GM19452 (cell line): ENCODE data around the gene ZMAT1.
"Not testable (repeated sequence)": the region's sequence is repeated elsewhere in the genome, so short reads cannot be mapped to it uniquely, and the experiment has no call there.

Experiments used
- ATAC-seq: cut with Tn5 transposase; IDR thresholded peaks from one replicate; pipeline ENCODE4 v1.9.1; 2021; ENCODE audit not compliant: unreplicated experiment

The ZMAT1 gene

DNA sequence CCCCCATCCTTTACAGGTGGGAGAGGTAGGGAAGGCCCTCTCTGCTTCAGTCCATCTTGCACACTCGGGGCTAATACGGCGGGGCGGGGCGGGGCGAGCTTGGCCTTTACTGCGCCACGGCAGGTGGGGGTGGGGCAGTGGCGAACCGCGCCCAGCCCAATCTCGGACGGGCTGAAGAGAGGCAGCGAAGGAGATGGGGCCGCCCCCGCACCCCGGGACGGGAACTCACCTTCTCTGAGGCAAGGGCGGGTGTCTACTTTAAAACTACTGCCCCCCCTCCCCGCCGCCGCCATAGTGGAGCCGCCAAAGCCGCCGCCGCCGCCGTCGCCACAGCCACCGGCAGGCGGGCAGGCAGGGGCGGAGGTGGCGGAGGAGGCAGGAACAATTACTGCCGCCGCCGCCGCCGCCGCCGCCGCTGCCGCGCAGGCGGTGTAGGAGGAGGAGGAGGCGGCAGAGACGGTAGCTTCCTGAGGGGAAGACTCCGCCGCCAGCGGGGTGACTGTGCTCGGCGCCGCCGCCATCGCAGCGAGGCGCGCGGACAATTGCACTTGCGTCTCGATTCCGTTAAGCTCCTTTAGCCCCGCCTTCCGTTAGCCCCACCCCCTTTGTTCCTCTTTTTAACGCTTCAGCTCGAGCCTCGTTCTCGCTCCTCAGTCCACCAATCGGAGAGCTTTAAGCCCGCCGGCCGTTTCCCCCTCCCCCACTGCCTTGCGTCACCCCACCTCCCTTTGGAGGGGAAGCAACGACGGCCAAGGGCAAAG, at the start of gene ZMAT1:
Gene ZMAT1 (minus strand): TSS at position 540 of the 761 bp plus-strand sequence. CDS start 19 bp downstream, at position 521.
- peak; percentile 86 for ATAC-seq

DNA sequence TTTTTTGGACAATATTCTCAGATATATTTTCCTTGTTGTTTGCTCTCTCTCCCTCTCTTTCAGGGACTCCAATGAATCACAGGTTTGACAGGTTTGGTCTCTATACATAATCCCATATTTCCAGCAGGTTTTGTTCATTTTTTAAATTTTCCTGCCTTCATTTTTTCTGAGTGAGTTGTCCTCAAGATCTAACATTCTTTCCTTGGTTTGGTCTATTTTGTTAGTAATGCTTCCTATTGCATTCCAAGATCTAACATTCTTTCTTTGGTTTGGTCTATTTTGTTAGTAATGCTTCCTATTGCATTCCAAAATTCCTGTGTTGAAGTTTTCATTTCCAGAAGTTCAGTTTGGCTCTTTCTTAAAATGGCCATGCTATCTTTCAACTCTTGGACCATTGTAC, 45.3 kb upstream of the ZMAT1 start:
- no peak for ATAC-seq

DNA sequence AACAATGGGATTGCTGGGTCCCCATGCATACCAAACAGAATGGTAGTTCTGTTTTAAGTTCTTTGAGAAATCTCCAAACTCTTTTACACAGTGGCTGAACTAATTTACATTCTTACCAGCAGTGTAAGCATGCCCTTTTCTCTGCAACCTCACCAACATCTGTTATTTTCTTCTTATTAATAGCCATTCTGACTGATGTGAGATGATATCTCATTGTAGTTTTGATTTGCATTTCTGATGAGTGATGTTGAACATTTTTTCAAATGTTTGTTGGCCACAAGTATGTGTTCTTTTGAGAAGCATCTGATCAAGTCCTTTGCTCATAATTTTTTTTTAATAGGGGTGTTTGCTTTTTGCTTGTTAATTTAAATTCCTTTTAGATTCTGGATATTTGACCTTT, 41.2 kb upstream of the ZMAT1 start:
- ATAC-seq: no peak

DNA sequence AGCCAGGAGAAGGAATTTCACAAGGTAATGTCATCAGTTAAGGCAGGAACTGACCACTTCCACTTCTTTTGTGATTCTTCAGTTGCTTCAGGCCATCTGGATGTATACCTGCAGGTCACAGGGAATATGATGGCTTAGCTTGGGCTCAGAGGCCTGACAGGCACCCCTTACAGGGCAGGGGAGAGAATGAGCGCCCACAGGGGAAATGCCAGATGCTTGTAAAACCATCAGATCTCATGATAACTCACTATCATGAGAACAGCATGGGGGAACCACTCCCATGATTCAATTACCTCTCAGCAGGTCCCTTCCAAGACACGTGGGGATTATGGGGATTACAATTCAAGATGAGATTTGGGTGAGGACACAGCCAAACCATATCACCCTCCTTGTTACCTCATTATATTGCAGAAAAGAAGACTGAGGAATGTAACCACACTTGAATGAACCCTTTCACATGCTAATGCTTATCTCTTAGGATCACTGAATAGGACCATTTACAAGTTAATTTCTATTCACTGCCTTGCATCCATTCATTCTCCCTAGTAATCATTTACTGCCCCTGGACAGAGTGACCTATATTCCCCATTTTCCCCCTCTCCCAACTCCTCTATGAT, 33.2 kb upstream of the ZMAT1 start:
- not testable (repeated sequence) for ATAC-seq

DNA sequence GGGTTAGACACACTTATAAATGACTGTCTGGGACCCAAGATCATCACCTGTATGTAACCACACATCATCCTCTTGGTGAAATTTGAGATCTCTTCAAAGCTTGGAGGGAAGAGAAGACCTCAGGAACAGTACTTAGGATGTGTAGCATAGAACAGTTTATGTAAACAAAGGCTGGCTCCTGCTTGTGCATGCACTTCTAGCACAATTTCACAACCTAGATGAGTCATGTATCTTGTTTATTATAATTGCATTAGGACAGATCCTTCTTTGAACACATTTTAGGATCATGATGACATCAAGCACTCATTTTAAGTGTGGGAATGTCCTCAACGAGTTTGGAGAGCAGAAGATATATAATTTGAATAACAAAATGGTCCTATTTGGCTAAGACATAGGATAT, 26.3 kb upstream of the ZMAT1 start:
- no peak for ATAC-seq

DNA sequence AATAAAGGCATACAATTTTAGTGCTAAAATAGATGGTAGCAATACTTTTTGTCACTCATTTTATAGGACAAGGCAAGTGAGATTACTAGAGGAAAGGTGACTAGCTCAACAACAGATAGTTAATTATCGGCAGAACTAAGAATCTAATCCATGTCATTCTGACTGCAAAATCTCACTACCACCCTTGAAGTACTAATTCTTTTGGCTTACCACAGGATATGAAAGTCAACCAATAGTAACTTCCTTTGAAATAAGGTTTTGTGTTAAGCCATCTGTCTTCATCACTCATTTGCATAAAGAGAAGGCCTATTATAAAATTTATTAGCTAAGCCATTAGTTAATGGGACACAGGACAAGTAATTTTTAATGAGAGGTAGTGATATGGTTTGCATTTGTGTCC, 25.3 kb upstream of the ZMAT1 start:
- ATAC-seq: no peak

DNA sequence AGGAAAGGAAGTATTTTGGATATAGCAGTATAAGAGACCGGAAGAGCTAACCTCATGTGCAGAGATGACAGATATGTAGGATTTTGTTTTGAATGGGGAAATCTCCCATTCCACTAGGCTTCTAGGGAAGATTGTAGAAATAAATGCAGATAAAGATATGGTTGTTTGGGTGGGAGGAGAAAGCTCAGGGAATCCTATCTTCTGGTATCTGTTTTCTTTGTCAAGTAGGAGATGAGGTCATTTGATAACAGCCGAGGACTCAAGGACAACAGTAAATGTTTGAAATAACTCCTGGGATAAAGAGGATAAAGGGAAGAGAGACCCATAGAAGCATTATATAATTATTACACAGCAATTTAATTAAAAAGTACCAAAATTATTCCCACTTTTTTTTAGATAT, 24.7 kb upstream of the ZMAT1 start:
- ATAC-seq: no peak

DNA sequence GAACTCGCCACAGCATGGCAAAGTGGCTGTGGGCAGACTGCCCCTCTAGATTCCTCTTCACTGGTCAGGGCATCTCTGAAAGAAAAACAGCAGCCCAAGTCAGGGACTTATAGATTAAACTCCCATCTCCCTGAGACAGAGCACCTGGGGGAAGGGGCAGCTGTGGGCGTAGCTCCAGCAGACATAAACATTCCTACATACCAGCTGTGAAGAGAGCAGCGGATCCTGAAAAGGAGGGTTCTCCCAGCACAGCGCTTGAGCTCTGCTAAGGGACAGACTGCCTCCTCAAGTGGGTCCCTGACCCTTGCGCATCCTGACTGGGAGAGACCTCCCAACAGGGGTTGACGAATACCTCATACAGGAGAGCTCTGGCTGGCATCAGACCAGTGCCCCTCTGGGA, 18.8 kb upstream of the ZMAT1 start:
- ATAC-seq: no peak

DNA sequence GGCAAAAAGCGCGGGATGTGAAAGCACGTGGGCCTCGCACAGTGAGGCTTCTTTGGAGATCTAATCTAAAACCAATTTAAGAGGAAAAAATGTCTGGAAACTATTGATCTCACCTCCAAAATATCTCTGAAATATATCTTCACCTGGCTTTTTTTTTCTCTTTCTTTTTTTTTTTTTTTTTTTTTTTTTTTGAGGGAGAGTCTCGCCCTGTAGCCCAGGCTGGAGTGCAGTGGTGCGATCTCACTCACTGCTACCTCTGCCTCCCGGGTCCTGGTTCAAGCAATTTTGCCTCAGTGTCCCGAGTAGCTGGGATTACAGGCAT, 383 bp upstream of the ZMAT1 start:
- no peak for ATAC-seq

DNA sequence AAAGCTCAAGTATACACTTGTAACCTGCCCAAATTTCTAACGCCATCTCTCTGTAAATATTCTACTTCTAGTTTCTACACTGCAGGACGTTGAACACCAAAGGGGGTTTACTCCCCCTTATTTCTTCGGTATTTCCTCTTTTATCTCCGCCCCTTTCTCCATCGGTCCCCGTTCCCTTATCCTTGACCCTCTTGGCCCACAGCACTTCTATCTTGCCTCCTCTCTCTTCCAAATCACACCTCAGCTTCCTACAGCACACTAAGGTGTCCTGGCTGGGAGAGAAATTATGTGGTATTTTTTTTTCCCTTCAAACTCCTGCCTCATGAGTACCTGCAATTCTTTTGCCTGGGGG, 715 bp downstream of the ZMAT1 start:
- ATAC-seq: no peak

DNA sequence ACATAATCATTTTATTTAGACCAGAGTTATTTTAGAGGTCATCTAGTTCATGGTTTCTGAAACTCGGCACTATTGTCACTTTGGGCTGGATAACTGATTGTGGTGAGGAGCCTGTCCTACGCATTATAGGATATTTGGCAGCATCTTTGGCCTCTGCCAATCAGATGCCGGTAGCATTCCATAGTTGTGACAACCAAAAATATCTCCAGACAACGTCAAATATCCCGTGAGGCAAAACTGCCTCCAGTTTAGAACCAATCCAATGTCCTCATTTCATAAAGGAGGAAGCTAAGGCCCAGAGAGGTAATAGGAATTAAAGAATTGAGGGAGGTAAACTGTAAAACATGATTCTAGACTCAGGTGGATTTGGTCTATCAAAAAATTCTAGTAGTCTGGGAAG, 6.1 kb downstream of the ZMAT1 start:
- ATAC-seq: no peak

DNA sequence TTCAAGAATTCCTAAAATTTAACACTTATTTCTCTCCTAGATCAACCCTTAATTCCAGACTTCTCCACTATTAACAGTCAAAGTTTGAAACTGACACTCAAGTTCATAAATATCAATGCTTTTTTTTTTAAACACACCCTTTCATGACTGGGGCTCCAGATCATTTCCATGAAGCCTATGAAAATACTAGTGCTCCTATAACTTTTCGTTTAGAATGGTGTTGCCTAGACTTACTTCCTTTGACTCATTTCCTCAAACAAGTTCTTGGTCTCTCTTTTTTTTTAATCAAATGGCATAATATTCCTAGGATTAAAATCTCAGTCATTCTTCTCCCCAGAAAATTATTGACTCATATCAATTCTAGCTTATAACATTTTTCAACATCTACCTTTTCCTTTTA, 13.1 kb downstream of the ZMAT1 start:
- ATAC-seq: no peak

DNA sequence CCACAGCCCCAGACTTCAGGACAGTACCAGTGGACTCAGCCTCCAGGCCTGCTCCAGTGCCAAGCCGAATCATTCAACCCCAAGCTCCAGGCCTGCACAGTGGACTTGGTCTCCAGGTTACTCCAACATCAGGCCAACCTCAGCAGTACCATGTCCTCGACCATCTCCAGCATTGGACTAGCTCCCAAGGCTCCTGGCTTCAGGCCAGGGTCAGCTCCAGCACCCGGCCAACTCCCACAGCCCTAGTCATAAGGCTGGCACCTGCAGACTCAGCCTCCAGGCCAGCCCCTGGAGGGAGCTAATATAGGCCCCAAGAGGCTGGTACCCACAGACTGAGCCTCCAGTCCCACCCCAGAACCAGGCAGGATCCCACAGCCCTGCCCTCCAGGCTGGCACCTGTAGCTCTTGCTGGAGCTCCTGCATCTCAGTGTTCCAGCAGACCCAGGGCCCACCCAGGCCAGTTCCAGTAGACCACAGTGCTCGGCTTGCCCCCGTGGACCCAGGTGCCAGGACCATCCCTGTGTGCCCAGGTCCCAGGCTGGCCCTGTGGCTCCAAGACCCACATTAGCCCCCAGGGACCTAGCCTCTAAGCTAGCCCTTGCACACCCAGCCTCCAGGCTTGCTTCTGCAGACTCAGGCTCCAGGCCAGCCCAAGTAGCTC, 25.6 kb downstream of the ZMAT1 start:
- ATAC-seq: no peak

DNA sequence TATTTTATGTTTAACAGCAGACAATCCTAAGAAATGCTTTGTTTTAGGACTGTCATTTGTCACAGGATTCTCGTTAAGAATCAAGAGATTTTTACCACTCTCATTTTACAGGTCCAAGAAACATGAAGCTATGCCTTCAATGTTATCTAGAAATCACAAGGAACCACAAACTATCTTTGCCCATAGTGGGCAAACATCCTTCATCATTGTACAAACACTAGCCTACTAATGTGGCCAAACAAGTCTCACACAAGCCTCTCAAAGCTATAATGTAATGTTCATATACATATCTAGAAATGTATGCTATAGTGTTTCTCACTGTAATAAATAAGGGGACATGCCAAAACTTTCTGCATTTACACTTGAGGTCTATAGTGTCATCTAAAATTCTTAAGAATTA, 26.8 kb downstream of the ZMAT1 start:
- ATAC-seq: no peak
